ENCODE results near the gene IFNA4. TPM values are rescaled to one million over a fixed set of nuclear protein-coding genes. Genes with fewer than 3 reads are reported as not detected.

The IFNA4 gene
- total RNA-seq, 1 donor from 2014 or later = not detected

DNA sequence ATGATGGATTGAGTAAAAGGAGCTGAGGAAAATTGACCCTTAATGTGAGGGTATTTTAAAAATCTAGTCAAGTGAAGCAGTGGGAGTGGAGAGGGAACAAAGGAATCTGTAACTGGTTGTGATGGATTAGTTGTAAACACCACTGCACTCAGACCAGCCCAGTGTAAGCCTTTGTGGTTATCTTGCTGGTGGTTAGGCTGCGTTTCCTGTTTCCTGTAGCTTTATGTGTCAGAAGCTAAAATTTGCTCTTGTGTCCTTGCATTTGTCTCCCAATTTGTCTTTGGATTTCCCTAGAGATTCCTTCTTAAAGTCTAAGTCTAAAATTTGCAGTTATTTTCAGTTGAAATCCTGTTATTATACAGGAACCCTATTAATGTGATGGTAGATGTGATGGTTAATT is 27.2 kb downstream of the IFNA4 start:
- no peak for TF ChIP-seq CTCF (IDR thresholded peaks at IDR 0.05)
- intact Hi-C loops (cut with DNase I) = no loop called here
- Histone ChIP-seq H3K36me3 (no peaks in the 10 kb centered on the region), H3K4me1 (no peaks in the 10 kb centered on the region), H3K27ac (no peak overlapping the region), H3K9me3 (no peaks in the 10 kb centered on the region), H3K27me3 (ENCODE audit: low read depth) (no peaks in the 10 kb centered on the region), H3K4me3 (no peak overlapping the region)
- no peak for ATAC-seq
- DNase-seq = no peak

- Histone ChIP-seq H3K9me3 (no peaks in the 10 kb centered on the region), H3K27me3 (ENCODE audit: low read depth) (no peaks in the 10 kb centered on the region), H3K4me1 (no peaks in the 10 kb centered on the region), H3K4me3 (no peak overlapping the region), H3K27ac (no peak overlapping the region), H3K36me3 (no peaks in the 10 kb centered on the region)
- DNase-seq (no peak), ATAC-seq (no peak)
- intact Hi-C loops (cut with DNase I) = no loop called here
- no peak for TF ChIP-seq CTCF (IDR thresholded peaks at IDR 0.05)
These were observed 31.9 kb downstream of the IFNA4 start for GRCh38 chr9:21155501-21155900.

GRCh38 chr9:21154018-21154608 is 33.3 kb downstream of the IFNA4 start:
- Histone ChIP-seq H3K27ac (no peak overlapping the region), H3K4me1 (no peaks in the 10 kb centered on the region), H3K9me3 (no peaks in the 10 kb centered on the region), H3K27me3 (ENCODE audit: low read depth) (no peaks in the 10 kb centered on the region), H3K4me3 (no peak overlapping the region), H3K36me3 (no peaks in the 10 kb centered on the region)
- DNase-seq = peak; percentile 38
- TF ChIP-seq CTCF (IDR thresholded peaks at IDR 0.05) = peak; percentile 16
- intact Hi-C loops (cut with DNase I) = no loop called here
- peak in 1 of 2 donors; percentile 63 for ATAC-seq

GRCh38 chr9:21153336-21154017 is 33.9 kb downstream of the IFNA4 start:
- intact Hi-C loops (cut with DNase I) = no loop called here
- peak in 1 of 2 donors; percentile 39 for ATAC-seq
- no peak for TF ChIP-seq CTCF (IDR thresholded peaks at IDR 0.05)
- H3K4me1 ChIP-seq = no peaks in the 10 kb centered on the region
- H3K27ac ChIP-seq = no peak overlapping the region
- H3K36me3 ChIP-seq = no peaks in the 10 kb centered on the region
- H3K27me3 ChIP-seq (ENCODE audit: low read depth) = no peaks in the 10 kb centered on the region
- peaks cover under 1% of the 10 kb centered on the region for H3K9me3 ChIP-seq
- no peak overlapping the region for H3K4me3 ChIP-seq
- DNase-seq = no peak

DNA sequence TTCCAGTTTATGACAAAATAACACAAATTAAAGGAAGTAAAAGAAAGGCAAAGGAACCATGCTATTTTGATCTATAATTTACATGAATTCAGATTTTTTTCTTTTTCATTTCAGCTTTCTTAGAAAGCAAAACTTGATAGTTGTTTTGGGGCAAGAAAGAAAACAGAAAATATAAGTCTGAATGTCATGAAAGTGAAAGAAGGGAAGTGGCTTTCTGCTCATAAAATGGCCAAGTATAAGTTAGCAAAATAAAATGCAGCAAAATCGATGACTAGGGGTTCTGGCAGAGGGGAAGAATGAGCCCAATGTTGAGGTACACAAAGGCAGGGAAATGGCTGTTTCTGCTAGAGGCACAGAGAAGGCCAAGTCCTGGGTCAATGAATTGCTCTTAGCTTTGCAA is 42.8 kb downstream of the IFNA4 start:
- H3K27me3 ChIP-seq (ENCODE audit: low read depth) = no peaks in the 10 kb centered on the region
- H3K9me3 ChIP-seq = peaks cover 8% of the 10 kb centered on the region
- H3K4me3 ChIP-seq = no peak overlapping the region
- H3K4me1 ChIP-seq = no peaks in the 10 kb centered on the region
- DNase-seq = no peak
- H3K27ac ChIP-seq = no peak overlapping the region
- intact Hi-C loops (cut with DNase I) = no loop called here
- H3K36me3 ChIP-seq = no peaks in the 10 kb centered on the region
- TF ChIP-seq CTCF (IDR thresholded peaks at IDR 0.05) = no peak
- ATAC-seq = no peak

Measured in lower lobe of right lung (tissue), 2 donors.